Mammary epithelial cell (primary cell): ENCODE data around the gene CD58.

Source experiments
- CTCF ChIP-seq, 2 donors: IDR thresholded peaks in 1 of 2; conservative IDR thresholded peaks in 1 of 2; 2 replicates each; pipeline ENCODE4 v1.5.1; 2011 to 2012; ENCODE audit warnings: inconsistent platforms in 2 of 2, low read length in 2 of 2, mild to moderate bottlenecking in 2 of 2, control low read depth in 1 of 2, low read depth in 1 of 2; ENCODE audit not compliant: insufficient read depth in 1 of 2; ENCODE audit errors: extremely low read depth in 1 of 2
- EZH2 ChIP-seq: IDR thresholded peaks from 2 replicates; pipeline ENCODE4 v1.6.1; 2012; ENCODE audit warnings: low read length, inconsistent platforms, borderline replicate concordance

GRCh38 chr1:116493484-116494352 lies 77.1 kb downstream of the CD58 start:
- TF ChIP-seq CTCF (conservative IDR thresholded peaks at IDR 0.05 in 1 of 2, IDR thresholded peaks at IDR 0.05 in 1 of 2; ENCODE audit: extremely low read depth in 1 of 2, insufficient read depth in 1 of 2, low read depth in 1 of 2, low read length in 2 of 2) (no peak), EZH2 (no peak)
